Transverse colon (tissue), 3 donors: ENCODE measurements around the gene NBPF6.

Experiments used
- POLR2A ChIP-seq: fragments of 450-650 bp; IDR thresholded peaks from one replicate; pipeline ENCODE4 v1.6.1; 2016; ENCODE audit warnings: antibody characterized with exemption, mild to moderate bottlenecking, moderate library complexity
- TF ChIP-seq, protein P1 (sequence below), 5 experiments: fragments of 200-600 bp in 3 of 5; fragments of 450-650 bp in 2 of 5; sonication (generic) in 3 of 5; IDR thresholded peaks; 1 replicate in 2 of 5; 2 replicates in 3 of 5; pipeline ENCODE4 v1.5.1; 2016 to 2017; ENCODE audit warnings: antibody characterized with exemption in 5 of 5, inconsistent platforms in 3 of 5, mild to moderate bottlenecking in 2 of 5, moderate library complexity in 1 of 5

DNA sequence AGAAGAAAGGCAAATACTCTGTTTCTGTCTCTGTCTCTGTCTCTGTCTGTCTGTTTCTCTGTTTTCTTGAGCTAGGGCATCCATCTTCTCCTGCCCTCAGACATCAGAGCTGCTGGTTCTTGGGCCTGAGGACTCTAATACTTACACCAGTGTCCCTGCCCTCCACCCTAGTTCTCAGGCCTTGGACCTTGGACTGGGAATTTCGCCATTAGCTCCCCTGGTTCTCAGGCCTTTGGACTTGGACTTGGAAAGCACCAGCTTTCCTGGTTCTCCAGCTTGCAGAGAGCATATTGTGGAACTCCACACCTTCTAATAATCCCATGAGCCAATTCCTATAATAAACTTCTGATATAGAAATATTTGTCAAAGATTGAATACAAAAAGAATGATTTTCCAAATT, 32.6 kb downstream of the NBPF6 start:
- TF ChIP-seq, protein P1, sequence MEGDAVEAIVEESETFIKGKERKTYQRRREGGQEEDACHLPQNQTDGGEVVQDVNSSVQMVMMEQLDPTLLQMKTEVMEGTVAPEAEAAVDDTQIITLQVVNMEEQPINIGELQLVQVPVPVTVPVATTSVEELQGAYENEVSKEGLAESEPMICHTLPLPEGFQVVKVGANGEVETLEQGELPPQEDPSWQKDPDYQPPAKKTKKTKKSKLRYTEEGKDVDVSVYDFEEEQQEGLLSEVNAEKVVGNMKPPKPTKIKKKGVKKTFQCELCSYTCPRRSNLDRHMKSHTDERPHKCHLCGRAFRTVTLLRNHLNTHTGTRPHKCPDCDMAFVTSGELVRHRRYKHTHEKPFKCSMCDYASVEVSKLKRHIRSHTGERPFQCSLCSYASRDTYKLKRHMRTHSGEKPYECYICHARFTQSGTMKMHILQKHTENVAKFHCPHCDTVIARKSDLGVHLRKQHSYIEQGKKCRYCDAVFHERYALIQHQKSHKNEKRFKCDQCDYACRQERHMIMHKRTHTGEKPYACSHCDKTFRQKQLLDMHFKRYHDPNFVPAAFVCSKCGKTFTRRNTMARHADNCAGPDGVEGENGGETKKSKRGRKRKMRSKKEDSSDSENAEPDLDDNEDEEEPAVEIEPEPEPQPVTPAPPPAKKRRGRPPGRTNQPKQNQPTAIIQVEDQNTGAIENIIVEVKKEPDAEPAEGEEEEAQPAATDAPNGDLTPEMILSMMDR (IDR thresholded peaks at IDR 0.05): no peak
- TF ChIP-seq POLR2A: no peak
